ENCODE measurements around the gene TENM3. TPM values are rescaled to one million over a fixed set of nuclear protein-coding genes. Genes with fewer than 3 reads are reported as not detected.

Gene TENM3
- total RNA-seq, 4 donors from 2014 or later: 3.4 to 9.8 (median 6.9) TPM

DNA sequence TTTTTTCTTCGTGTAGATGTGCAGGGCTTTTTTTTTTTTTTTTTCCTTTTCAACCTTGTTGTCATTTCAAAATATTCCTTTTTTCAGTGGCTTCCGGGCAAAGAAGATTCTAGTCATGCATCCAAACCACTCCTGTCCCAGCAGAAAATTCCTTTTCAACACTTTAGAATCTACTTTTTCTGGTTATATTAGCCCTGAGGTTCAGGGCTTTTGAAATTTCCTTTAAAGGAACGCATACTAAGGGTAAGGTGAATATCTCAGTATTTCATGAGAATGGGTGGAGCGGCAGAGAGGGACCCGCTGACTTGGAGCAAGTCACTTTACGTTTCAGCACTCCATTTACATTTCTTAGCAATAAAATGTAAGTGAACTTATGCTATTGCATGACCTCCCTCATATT lies 15.6 kb upstream of the TENM3 start:
- no peak for DNase-seq
- WGBS, 2 donors (ENCODE audit: low coverage in 1 of 2): 77 to 85% methylated on average over 6 of the region's 6 CpGs
- Histone ChIP-seq H3K27ac (no peak overlapping the region), H3K36me3 (no peaks in the 10 kb centered on the region), H3K4me1 (no peaks in the 10 kb centered on the region), H3K27me3 (no peaks in the 10 kb centered on the region), H3K4me3 (no peak overlapping the region), H3K9me3 (no peaks in the 10 kb centered on the region)
- TF ChIP-seq, protein P1, sequence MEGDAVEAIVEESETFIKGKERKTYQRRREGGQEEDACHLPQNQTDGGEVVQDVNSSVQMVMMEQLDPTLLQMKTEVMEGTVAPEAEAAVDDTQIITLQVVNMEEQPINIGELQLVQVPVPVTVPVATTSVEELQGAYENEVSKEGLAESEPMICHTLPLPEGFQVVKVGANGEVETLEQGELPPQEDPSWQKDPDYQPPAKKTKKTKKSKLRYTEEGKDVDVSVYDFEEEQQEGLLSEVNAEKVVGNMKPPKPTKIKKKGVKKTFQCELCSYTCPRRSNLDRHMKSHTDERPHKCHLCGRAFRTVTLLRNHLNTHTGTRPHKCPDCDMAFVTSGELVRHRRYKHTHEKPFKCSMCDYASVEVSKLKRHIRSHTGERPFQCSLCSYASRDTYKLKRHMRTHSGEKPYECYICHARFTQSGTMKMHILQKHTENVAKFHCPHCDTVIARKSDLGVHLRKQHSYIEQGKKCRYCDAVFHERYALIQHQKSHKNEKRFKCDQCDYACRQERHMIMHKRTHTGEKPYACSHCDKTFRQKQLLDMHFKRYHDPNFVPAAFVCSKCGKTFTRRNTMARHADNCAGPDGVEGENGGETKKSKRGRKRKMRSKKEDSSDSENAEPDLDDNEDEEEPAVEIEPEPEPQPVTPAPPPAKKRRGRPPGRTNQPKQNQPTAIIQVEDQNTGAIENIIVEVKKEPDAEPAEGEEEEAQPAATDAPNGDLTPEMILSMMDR (IDR thresholded peaks at IDR 0.05): no peak
- TF ChIP-seq POLR2A (IDR thresholded peaks at IDR 0.05) (no peak), POLR2AphosphoS5 (IDR thresholded peaks at IDR 0.05) (no peak), EP300 (IDR thresholded peaks at IDR 0.05; ENCODE audit: low read depth) (no peak)
- intact Hi-C loops (cut with DNase I; ENCODE audit: low total_unique reads): no loop called here
- in situ Hi-C loops (cut with MboI; ENCODE audit: low pct_ligation_motif_present in 1 of 4, low pct_unique_long_range_greater_than_20kb in 1 of 4, low sequenced_read_pairs in 3 of 4): no loop called here

DNA sequence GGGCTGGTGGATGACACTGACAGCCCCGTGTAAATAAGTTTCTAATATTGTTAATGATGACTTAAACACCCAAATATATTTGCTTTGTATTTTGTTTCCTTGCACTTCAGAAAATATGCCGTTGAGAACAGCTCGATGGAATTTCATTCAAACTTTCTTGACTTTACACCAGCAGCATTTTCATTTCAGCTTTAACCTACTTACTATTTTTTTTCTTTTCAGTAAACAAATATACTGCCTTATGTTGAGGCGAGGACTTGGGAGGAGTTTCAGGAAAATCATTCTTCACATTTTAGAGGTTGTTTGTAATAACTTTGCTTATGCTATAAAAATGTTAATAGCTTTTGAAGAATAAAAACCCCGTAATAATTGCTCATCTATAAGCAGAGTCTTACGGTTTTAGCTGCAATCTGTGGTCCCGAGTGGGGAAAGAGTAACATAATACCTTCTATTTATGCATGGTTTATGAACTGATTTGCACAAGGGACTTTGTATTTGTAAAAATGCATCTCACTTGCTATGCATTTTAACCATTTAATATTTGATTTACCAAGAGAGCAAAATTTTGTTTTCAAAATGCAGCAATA lies 14.1 kb upstream of the TENM3 start:
- in situ Hi-C loops (cut with MboI; ENCODE audit: low pct_ligation_motif_present in 1 of 4, low pct_unique_long_range_greater_than_20kb in 1 of 4, low sequenced_read_pairs in 3 of 4): no loop called here
- H3K36me3 ChIP-seq: no peaks in the 10 kb centered on the region
- intact Hi-C loops (cut with DNase I; ENCODE audit: low total_unique reads): no loop called here
- no peak overlapping the region for H3K27ac ChIP-seq
- 55 to 65% methylated on average over 7 of the region's 7 CpGs for WGBS, 2 donors (ENCODE audit: low coverage in 1 of 2)
- H3K4me1 ChIP-seq: no peaks in the 10 kb centered on the region
- no peak overlapping the region for H3K4me3 ChIP-seq
- H3K9me3 ChIP-seq: no peaks in the 10 kb centered on the region
- no peak for DNase-seq
- no peaks in the 10 kb centered on the region for H3K27me3 ChIP-seq
- TF ChIP-seq POLR2A (IDR thresholded peaks at IDR 0.05) (no peak), POLR2AphosphoS5 (IDR thresholded peaks at IDR 0.05) (no peak), EP300 (IDR thresholded peaks at IDR 0.05; ENCODE audit: low read depth) (no peak)
- TF ChIP-seq, protein P1 (IDR thresholded peaks at IDR 0.05): no peak

DNA sequence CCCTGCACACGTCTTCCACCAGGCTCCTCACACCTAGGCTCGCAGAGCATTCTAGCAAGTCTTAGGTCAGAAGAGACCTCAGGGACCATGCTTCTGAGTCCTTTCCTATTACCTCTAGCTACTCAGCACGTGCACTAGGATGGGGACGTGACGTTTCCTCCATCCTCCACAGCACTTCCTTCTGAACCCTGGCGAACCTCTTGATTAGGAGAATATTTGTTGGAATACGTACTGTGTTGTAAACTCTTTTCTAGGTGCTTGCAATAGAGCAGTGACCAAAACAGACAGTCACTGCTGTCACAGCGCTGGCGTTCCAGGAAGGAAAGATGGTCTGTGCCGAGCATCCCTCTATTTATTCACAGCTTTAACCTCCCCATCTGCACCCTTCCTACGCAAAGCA lies 12.9 kb upstream of the TENM3 start:
- in situ Hi-C loops (cut with MboI; ENCODE audit: low pct_ligation_motif_present in 1 of 4, low pct_unique_long_range_greater_than_20kb in 1 of 4, low sequenced_read_pairs in 3 of 4): no loop called here
- TF ChIP-seq EP300 (IDR thresholded peaks at IDR 0.05; ENCODE audit: low read depth): no peak
- TF ChIP-seq POLR2AphosphoS5 (IDR thresholded peaks at IDR 0.05): no peak
- no peak for TF ChIP-seq POLR2A (IDR thresholded peaks at IDR 0.05)
- H3K9me3 ChIP-seq: no peaks in the 10 kb centered on the region
- 84 to 93% methylated on average over 3 to 11 of the region's 11 CpGs for WGBS, 2 donors (ENCODE audit: low coverage in 1 of 2)
- no peaks in the 10 kb centered on the region for H3K4me1 ChIP-seq
- H3K27me3 ChIP-seq: no peaks in the 10 kb centered on the region
- no peak overlapping the region for H3K27ac ChIP-seq
- no peaks in the 10 kb centered on the region for H3K36me3 ChIP-seq
- H3K4me3 ChIP-seq: no peak overlapping the region
- DNase-seq: no peak
- intact Hi-C loops (cut with DNase I; ENCODE audit: low total_unique reads): no loop called here

DNA sequence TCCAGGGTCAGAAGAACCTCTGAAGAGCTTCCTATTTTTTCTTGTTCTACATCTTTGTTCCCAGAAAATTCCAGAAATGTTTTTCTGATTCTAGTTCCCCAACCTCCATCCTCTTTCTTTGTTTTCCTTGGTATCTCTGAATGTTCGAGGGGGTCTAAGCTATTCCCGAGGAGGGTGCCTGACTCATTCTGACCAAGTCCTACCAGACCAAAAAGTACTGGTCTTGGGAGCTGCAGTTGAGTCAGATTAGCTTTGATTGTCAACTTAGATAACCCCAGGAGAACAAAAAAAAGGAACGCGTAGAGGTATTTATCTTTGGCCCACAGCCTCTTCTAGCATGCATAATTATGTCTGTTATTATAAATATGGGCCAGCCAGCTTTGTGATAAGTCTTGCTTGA lies 12.1 kb upstream of the TENM3 start:
- TF ChIP-seq POLR2A (IDR thresholded peaks at IDR 0.05) (no peak), EP300 (IDR thresholded peaks at IDR 0.05; ENCODE audit: low read depth) (no peak), POLR2AphosphoS5 (IDR thresholded peaks at IDR 0.05) (no peak)
- TF ChIP-seq, protein P1 (IDR thresholded peaks at IDR 0.05): no peak
- WGBS, 2 donors (ENCODE audit: low coverage in 1 of 2): 72 to 80% methylated on average over 4 of the region's 4 CpGs
- H3K36me3 ChIP-seq: no peaks in the 10 kb centered on the region
- H3K4me1 ChIP-seq: no peaks in the 10 kb centered on the region
- no peaks in the 10 kb centered on the region for H3K9me3 ChIP-seq
- intact Hi-C loops (cut with DNase I; ENCODE audit: low total_unique reads): no loop called here
- H3K27ac ChIP-seq: no peak overlapping the region
- H3K4me3 ChIP-seq: no peak overlapping the region
- H3K27me3 ChIP-seq: no peaks in the 10 kb centered on the region
- in situ Hi-C loops (cut with MboI; ENCODE audit: low pct_ligation_motif_present in 1 of 4, low pct_unique_long_range_greater_than_20kb in 1 of 4, low sequenced_read_pairs in 3 of 4): no loop called here
- DNase-seq: no peak

DNA sequence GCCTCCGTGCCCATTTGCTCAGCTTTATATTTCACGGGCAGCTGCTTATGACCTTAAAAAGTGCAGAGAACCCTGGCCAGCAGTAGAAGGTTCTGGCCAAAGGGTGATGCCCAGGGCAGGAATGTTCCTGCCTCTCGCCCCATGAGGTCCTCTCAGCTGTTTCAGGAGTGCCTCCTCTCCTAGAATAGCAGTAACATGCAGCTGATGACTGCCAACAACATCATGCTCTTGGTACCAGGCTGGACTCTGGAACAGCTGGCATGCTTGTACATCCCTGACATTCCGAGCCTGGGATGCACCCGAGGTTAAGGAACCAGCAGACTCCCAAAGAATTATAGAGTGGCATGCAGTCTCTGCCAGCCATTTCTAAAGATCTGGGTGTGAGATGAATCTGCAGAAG lies 11.7 kb upstream of the TENM3 start:
- Histone ChIP-seq H3K4me3 (no peak overlapping the region), H3K27ac (no peak overlapping the region), H3K27me3 (no peaks in the 10 kb centered on the region), H3K4me1 (no peaks in the 10 kb centered on the region), H3K9me3 (no peaks in the 10 kb centered on the region), H3K36me3 (no peaks in the 10 kb centered on the region)
- WGBS, 2 donors (ENCODE audit: low coverage in 1 of 2): 50 to 55% methylated on average over 2 to 5 of the region's 5 CpGs
- in situ Hi-C loops (cut with MboI; ENCODE audit: low pct_ligation_motif_present in 1 of 4, low pct_unique_long_range_greater_than_20kb in 1 of 4, low sequenced_read_pairs in 3 of 4): no loop called here
- intact Hi-C loops (cut with DNase I; ENCODE audit: low total_unique reads): no loop called here
- no peak for TF ChIP-seq POLR2AphosphoS5 (IDR thresholded peaks at IDR 0.05)
- TF ChIP-seq POLR2A (IDR thresholded peaks at IDR 0.05): no peak
- no peak for TF ChIP-seq EP300 (IDR thresholded peaks at IDR 0.05; ENCODE audit: low read depth)
- TF ChIP-seq, protein P1 (IDR thresholded peaks at IDR 0.05): no peak
- DNase-seq: no peak
